ENCODE results near the gene NANOS3.

DNA sequence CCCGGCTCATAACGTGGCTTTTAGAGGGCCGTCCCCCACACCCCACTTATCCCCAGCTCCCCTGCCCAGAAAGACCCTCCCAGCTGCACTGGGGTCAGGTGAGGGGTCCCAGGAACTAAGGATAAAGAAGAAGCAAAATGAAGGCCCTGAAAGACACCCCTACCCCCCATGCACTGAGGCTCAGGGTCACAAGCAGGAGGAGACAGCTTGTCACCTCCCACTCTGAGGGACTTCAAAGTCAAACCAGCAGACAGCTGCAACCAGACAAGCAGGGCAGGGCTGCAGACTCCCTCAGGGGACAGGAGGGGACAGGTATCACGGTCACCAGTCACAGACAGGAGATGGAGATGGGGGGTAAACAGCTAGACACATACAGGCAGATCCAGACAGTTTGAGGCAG is 6.1 kb upstream of the NANOS3 start:
- TF ChIP-seq, protein P1, sequence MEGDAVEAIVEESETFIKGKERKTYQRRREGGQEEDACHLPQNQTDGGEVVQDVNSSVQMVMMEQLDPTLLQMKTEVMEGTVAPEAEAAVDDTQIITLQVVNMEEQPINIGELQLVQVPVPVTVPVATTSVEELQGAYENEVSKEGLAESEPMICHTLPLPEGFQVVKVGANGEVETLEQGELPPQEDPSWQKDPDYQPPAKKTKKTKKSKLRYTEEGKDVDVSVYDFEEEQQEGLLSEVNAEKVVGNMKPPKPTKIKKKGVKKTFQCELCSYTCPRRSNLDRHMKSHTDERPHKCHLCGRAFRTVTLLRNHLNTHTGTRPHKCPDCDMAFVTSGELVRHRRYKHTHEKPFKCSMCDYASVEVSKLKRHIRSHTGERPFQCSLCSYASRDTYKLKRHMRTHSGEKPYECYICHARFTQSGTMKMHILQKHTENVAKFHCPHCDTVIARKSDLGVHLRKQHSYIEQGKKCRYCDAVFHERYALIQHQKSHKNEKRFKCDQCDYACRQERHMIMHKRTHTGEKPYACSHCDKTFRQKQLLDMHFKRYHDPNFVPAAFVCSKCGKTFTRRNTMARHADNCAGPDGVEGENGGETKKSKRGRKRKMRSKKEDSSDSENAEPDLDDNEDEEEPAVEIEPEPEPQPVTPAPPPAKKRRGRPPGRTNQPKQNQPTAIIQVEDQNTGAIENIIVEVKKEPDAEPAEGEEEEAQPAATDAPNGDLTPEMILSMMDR (conservative IDR thresholded peaks at IDR 0.05 in 1 of 2, IDR thresholded peaks at IDR 0.05 in 1 of 2; ENCODE audit: extremely low read depth in 1 of 2, insufficient read depth in 1 of 2, low read depth in 1 of 2, low read length in 2 of 2) = no peak
- no peak for TF ChIP-seq EZH2 (IDR thresholded peaks at IDR 0.05; ENCODE audit: borderline replicate concordance, low read length)
